GM19467 (cell line): ENCODE measurements around the gene NPC1L1.
"Not testable (repeated sequence)": the region's sequence is repeated elsewhere in the genome, so short reads cannot be mapped to it uniquely, and the experiment has no call there.

ENCODE experiments used
- ATAC-seq: cut with Tn5 transposase; IDR thresholded peaks from one replicate; pipeline ENCODE4 v1.9.1; 2021; ENCODE audit warnings: mild to moderate bottlenecking, moderate library complexity; ENCODE audit not compliant: unreplicated experiment

The NPC1L1 gene

GRCh38 chr7:44512736-44513135 is 28.4 kb downstream of the NPC1L1 start:
- no peak for ATAC-seq

- no peak for ATAC-seq
Observed at GRCh38 chr7:44511863-44512468, 29.2 kb downstream of the NPC1L1 start.

GRCh38 chr7:44511236-44511635 is 29.9 kb downstream of the NPC1L1 start:
- no peak for ATAC-seq

GRCh38 chr7:44508328-44509030 is 32.7 kb downstream of the NPC1L1 start:
- no peak for ATAC-seq

- not testable (repeated sequence) for ATAC-seq
Observed at GRCh38 chr7:44506592-44507288, 34.4 kb downstream of the NPC1L1 start.

- ATAC-seq: no peak
Observed at GRCh38 chr7:44505595-44505994, 35.5 kb downstream of the NPC1L1 start.

- no peak for ATAC-seq
Observed at GRCh38 chr7:44498230-44498954, 42.7 kb downstream of the NPC1L1 start.

GRCh38 chr7:44497155-44498027 is 43.7 kb downstream of the NPC1L1 start:
- ATAC-seq: no peak

GRCh38 chr7:44496385-44496784 is 44.7 kb downstream of the NPC1L1 start:
- ATAC-seq: no peak

GRCh38 chr7:44494960-44495359 is 46.2 kb downstream of the NPC1L1 start:
- ATAC-seq: no peak

- no peak for ATAC-seq
Observed at GRCh38 chr7:44491229-44491628, 49.9 kb downstream of the NPC1L1 start.

- peak; percentile 93 for ATAC-seq
Observed at GRCh38 chr7:44490351-44491200, 50.6 kb downstream of the NPC1L1 start, which contains the start of gene NUDCD3. NUDCD3 (minus strand) TSS chr7:44490658; CDS start chr7:44490600, 58 bp downstream.

GRCh38 chr7:44489955-44490350 is 51.2 kb downstream of the NPC1L1 start:
- peak; percentile 47 for ATAC-seq

- no peak for ATAC-seq
Observed at GRCh38 chr7:44488955-44489354, 52.2 kb downstream of the NPC1L1 start.

GRCh38 chr7:44486693-44487092 is 54.4 kb downstream of the NPC1L1 start:
- ATAC-seq: no peak

GRCh38 chr7:44486001-44486400 is 55.1 kb downstream of the NPC1L1 start:
- ATAC-seq: no peak

- ATAC-seq: no peak
Observed at GRCh38 chr7:44484482-44485313, 56.4 kb downstream of the NPC1L1 start.
